Neural progenitor cell (in vitro differentiated cells): ENCODE data around the gene RABGGTB.

ENCODE experiments used
- EZH2phosphoT487 ChIP-seq: fragments of 200-600 bp; sonication (generic); IDR thresholded peaks from 2 replicates; pipeline ENCODE4 v1.6.1; 2017; ENCODE audit warnings: antibody characterized with exemption
- TF ChIP-seq, protein P1 (sequence below): fragments of 200-600 bp; sonication (generic); IDR thresholded peaks from 2 replicates; pipeline ENCODE4 v1.5.1; 2017; ENCODE audit warnings: antibody characterized with exemption, mild to moderate bottlenecking

DNA sequence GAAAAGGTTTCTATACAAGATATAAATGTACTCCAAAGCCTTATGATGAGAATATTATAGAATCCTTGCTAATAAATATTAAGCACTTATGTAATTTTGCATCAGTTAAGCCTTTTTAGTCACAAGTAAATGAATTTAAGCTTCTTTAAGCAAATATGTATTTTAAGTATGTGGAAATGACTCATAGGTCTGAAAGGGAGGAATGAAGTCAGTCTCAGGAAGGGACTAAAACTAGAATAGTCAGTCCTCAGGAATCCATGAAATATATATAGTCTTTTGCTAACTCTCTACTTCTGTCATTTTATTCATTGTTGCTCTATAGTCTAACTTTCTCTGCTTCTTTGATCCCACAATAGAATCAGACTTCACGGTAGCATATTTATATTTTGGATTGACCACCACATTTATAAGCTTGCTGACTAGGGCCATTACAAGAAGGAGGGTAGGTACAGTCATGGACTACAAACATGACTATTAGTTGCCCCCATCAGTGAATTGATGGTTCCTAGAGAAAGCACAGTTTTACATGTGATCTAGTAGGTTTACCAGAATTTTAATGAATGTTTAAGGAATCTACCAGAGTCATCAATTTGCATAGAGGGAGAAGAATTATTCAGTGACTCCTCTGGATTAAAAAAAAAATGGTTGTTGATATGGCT lies 20.2 kb upstream of the RABGGTB start:
- TF ChIP-seq EZH2phosphoT487: no peak
- TF ChIP-seq, protein P1, sequence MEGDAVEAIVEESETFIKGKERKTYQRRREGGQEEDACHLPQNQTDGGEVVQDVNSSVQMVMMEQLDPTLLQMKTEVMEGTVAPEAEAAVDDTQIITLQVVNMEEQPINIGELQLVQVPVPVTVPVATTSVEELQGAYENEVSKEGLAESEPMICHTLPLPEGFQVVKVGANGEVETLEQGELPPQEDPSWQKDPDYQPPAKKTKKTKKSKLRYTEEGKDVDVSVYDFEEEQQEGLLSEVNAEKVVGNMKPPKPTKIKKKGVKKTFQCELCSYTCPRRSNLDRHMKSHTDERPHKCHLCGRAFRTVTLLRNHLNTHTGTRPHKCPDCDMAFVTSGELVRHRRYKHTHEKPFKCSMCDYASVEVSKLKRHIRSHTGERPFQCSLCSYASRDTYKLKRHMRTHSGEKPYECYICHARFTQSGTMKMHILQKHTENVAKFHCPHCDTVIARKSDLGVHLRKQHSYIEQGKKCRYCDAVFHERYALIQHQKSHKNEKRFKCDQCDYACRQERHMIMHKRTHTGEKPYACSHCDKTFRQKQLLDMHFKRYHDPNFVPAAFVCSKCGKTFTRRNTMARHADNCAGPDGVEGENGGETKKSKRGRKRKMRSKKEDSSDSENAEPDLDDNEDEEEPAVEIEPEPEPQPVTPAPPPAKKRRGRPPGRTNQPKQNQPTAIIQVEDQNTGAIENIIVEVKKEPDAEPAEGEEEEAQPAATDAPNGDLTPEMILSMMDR: no peak
